ENCODE measurements around the gene FGF12. TPM values are rescaled to one million over a fixed set of nuclear protein-coding genes. Genes with fewer than 3 reads are reported as not detected.

Gene FGF12
- total RNA-seq, 2 experiments from 2014 or later, result not detected

DNA sequence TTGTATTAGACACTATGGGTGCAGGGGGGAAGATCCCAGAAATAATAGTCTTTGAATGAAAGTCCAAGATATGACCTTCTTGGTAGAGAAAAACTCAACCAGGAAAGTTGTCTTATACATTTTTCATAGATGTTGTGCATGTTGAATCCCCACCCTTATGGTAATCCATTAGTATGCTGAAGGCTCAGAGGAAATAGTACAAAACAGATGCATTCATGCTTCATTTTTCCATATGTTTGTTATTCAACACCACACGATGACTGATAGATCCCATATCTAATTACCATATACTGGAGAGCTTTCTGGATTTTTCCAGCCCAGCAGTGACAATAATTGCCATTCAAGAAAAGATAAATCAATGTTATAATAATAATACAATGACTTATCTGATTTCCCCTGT lies 487.4 kb downstream of the FGF12 start:
- ChIA-PET CTCF (no interaction called here), POLR2A (no interaction called here)
- no peaks in the 10 kb centered on the region for H3K36me3 Mint-ChIP-seq (ENCODE audit: low read depth)
- Histone ChIP-seq H3K27me3 (ENCODE audit: control insufficient read depth in 1 of 2, insufficient read depth in 2 of 2, low read length in 2 of 2) (no peaks in the 10 kb centered on the region), H3K9me3 (ENCODE audit: control insufficient read depth in 1 of 2, insufficient read depth in 1 of 2, low read length in 2 of 2) (peaks cover 0 to 4% of the 10 kb centered on the region in 2 experiments), H3K4me1 (ENCODE audit: insufficient read depth, low read length) (no peaks in the 10 kb centered on the region), H3K36me3 (ENCODE audit: insufficient read depth, low read length) (no peaks in the 10 kb centered on the region), H3K4me3 (ENCODE audit: low read length) (no peak overlapping the region), H3K27ac (ENCODE audit: low read depth in 1 of 2, low read length in 2 of 2) (no peak overlapping the region)
- no peak overlapping the region for H3K27ac Mint-ChIP-seq
- H3K27me3 Mint-ChIP-seq, result peaks cover 3% of the 10 kb centered on the region
- intact Hi-C loops (cut with DNase I, micrococcal nuclease), result no loop called here
- TF ChIP-seq, protein P1, sequence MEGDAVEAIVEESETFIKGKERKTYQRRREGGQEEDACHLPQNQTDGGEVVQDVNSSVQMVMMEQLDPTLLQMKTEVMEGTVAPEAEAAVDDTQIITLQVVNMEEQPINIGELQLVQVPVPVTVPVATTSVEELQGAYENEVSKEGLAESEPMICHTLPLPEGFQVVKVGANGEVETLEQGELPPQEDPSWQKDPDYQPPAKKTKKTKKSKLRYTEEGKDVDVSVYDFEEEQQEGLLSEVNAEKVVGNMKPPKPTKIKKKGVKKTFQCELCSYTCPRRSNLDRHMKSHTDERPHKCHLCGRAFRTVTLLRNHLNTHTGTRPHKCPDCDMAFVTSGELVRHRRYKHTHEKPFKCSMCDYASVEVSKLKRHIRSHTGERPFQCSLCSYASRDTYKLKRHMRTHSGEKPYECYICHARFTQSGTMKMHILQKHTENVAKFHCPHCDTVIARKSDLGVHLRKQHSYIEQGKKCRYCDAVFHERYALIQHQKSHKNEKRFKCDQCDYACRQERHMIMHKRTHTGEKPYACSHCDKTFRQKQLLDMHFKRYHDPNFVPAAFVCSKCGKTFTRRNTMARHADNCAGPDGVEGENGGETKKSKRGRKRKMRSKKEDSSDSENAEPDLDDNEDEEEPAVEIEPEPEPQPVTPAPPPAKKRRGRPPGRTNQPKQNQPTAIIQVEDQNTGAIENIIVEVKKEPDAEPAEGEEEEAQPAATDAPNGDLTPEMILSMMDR (IDR thresholded peaks at IDR 0.05), result no peak
- H3K4me1 Mint-ChIP-seq (ENCODE audit: low read depth), result no peaks in the 10 kb centered on the region
- no peak for ATAC-seq (ENCODE audit: poor library complexity)
- no peak overlapping the region for H3K4me3 Mint-ChIP-seq
- peaks cover 3% of the 10 kb centered on the region for H3K9me3 Mint-ChIP-seq
- DNase-seq, result no peak

DNA sequence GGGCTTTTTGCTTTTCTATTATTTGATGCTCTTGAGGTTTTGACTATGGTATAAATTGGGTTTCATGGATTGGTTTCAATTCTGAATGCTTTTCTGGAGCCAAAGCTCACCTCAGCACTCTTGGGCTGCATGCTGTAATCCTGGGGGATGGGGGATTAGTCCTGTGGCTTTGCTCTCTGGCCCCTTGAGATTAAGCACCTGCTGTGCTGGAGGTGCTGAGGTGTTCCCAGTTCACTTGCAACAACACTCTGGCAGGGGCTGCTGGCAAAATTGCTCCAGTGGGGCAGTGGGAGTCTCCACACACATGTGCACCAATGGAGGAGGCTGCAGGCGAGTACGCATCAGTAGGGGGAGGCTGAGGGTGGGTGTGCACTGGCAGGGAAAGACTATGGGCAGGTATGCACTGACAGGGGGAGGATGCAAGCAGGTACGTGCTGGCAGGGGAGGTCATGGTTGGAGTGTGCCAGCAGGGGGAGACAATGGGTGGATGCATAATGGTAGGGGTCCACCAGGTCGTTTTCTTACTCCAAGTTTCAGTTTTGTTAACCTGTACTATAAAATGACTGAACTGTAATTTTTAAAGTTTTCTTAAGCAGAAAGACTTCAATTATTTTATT lies 489.2 kb downstream of the FGF12 start:
- Mint-ChIP-seq H3K36me3 (ENCODE audit: low read depth) (no peaks in the 10 kb centered on the region), H3K4me1 (ENCODE audit: low read depth) (no peaks in the 10 kb centered on the region), H3K27ac (no peak overlapping the region), H3K27me3 (peaks cover 3% of the 10 kb centered on the region), H3K9me3 (peaks cover 11% of the 10 kb centered on the region), H3K4me3 (no peak overlapping the region)
- peak in 1 of 14 experiments; percentile 2 for DNase-seq
- intact Hi-C loops (cut with DNase I, micrococcal nuclease), result loop anchor here in 1 of 2 experiments (2.0 kb wide), 1 partner anchor 25 kb away; no protein-coding TSS in a partner anchor
- H3K36me3 ChIP-seq (ENCODE audit: insufficient read depth, low read length), result no peaks in the 10 kb centered on the region
- H3K27ac ChIP-seq (ENCODE audit: low read depth in 1 of 2, low read length in 2 of 2), result no peak overlapping the region
- H3K27me3 ChIP-seq (ENCODE audit: control insufficient read depth in 1 of 2, insufficient read depth in 2 of 2, low read length in 2 of 2), result no peaks in the 10 kb centered on the region
- ATAC-seq (ENCODE audit: poor library complexity), result no peak
- ChIA-PET CTCF (no interaction called here), POLR2A (no interaction called here)
- H3K4me3 ChIP-seq (ENCODE audit: low read length), result no peak overlapping the region
- TF ChIP-seq, protein P1 (IDR thresholded peaks at IDR 0.05), result no peak
- no peaks in the 10 kb centered on the region for H3K4me1 ChIP-seq (ENCODE audit: insufficient read depth, low read length)
- H3K9me3 ChIP-seq (ENCODE audit: control insufficient read depth in 1 of 2, insufficient read depth in 1 of 2, low read length in 2 of 2), result peaks cover 0 to 4% of the 10 kb centered on the region in 2 experiments

- no peaks in the 10 kb centered on the region for H3K27me3 ChIP-seq (ENCODE audit: control insufficient read depth in 1 of 2, insufficient read depth in 2 of 2, low read length in 2 of 2)
- H3K36me3 ChIP-seq (ENCODE audit: insufficient read depth, low read length), result no peaks in the 10 kb centered on the region
- POLR2A ChIA-PET, result no interaction called here
- Mint-ChIP-seq H3K4me1 (ENCODE audit: low read depth) (no peaks in the 10 kb centered on the region), H3K27ac (no peak overlapping the region), H3K27me3 (no peaks in the 10 kb centered on the region), H3K36me3 (ENCODE audit: low read depth) (no peaks in the 10 kb centered on the region), H3K4me3 (no peak overlapping the region), H3K9me3 (peaks cover 8% of the 10 kb centered on the region)
- DNase-seq (no peak), ATAC-seq (ENCODE audit: poor library complexity) (no peak)
- H3K4me3 ChIP-seq (ENCODE audit: low read length), result no peak overlapping the region
- H3K4me1 ChIP-seq (ENCODE audit: insufficient read depth, low read length), result no peaks in the 10 kb centered on the region
- no peaks in the 10 kb centered on the region for H3K9me3 ChIP-seq (ENCODE audit: control insufficient read depth in 1 of 2, insufficient read depth in 1 of 2, low read length in 2 of 2)
- CTCF ChIA-PET, result interaction anchor here (0.6 kb wide), 1 partner anchor 22 kb away, joined by 4 read pairs; no protein-coding TSS in a partner anchor
- intact Hi-C loops (cut with DNase I, micrococcal nuclease), result no loop called here
- H3K27ac ChIP-seq (ENCODE audit: low read depth in 1 of 2, low read length in 2 of 2), result no peak overlapping the region
- TF ChIP-seq, protein P1 (IDR thresholded peaks at IDR 0.05), result no peak
Observed at GRCh38 chr3:192229866-192230265, 497.5 kb downstream of the FGF12 start.
